Omental fat pad (tissue), 4 donors: Measurements from ENCODE around the gene PDK3. TPM values are rescaled to one million over a fixed set of nuclear protein-coding genes. Genes with fewer than 3 reads are reported as not detected.

Source experiments
- ATAC-seq: fragments of 150-250 bp; one replicate; pipeline ENCODE4 v1.9.1; 2016; ENCODE audit warnings: mild to moderate bottlenecking, moderate library complexity; ENCODE audit not compliant: low FRiP score
- DNase-seq: peaks from one replicate; pipeline ENCODE4 v3.0.0-alpha.2; 2019; ENCODE audit warnings: low spot score
- total RNA-seq, 4 donors: library from RNA; depleted of rRNA; stranded (reverse); fragments of >200 nt; gene quantifications; one replicate each; pipeline ENCODE4 v1.1.0, GENCODE V29; 2016
- TF ChIP-seq, protein P1 (sequence below), 3 donors: fragments of 450-650 bp; IDR thresholded peaks; one replicate each; pipeline ENCODE4 v1.5.1; 2016 to 2017; ENCODE audit warnings: antibody characterized with exemption in 3 of 3, mild to moderate bottlenecking in 3 of 3, moderate library complexity in 2 of 3

The PDK3 gene
- total RNA-seq, 4 donors from 2014 or later: 12.4 to 44.6 (median 16.6) TPM

DNA sequence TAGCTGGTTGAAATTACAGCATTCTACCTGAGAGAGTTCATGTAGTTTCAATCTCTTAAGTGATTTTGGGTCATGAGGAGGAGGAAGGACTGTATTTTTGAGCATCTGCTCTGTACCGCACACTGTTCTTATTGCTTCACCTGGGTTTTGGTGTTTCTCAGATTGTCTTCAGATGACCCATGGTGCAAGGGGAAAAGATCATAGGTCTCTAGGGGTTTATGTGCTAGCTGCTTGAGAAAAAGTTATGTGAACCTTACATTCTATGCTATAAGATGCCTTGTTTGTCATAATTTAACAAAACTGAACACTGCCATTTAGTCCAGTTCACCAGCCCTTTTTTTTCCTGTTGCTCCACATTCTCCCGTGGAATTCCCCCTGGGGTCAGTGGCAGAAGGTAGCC is 60.4 kb downstream of the PDK3 start:
- DNase-seq: no peak
- TF ChIP-seq, protein P1, sequence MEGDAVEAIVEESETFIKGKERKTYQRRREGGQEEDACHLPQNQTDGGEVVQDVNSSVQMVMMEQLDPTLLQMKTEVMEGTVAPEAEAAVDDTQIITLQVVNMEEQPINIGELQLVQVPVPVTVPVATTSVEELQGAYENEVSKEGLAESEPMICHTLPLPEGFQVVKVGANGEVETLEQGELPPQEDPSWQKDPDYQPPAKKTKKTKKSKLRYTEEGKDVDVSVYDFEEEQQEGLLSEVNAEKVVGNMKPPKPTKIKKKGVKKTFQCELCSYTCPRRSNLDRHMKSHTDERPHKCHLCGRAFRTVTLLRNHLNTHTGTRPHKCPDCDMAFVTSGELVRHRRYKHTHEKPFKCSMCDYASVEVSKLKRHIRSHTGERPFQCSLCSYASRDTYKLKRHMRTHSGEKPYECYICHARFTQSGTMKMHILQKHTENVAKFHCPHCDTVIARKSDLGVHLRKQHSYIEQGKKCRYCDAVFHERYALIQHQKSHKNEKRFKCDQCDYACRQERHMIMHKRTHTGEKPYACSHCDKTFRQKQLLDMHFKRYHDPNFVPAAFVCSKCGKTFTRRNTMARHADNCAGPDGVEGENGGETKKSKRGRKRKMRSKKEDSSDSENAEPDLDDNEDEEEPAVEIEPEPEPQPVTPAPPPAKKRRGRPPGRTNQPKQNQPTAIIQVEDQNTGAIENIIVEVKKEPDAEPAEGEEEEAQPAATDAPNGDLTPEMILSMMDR (IDR thresholded peaks at IDR 0.05): no peak
- no peak for ATAC-seq

DNA sequence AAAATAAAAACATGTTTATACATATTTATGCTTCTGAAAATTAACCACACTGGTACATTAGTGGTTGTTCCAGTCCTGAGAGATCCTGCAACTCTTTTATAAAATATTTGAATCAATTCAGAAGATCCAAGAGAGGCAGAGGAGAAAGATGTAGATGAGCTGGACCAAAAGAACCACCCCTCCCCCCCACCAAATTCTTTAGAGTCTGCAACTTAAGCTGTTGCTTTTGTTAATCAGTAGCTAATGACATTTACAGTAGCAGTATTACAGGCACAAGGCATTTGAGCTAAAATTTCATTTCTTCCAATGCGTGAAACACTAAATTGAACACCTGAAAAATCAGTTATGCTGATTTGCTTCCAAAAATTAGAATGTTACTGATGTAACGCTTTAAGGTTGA is 61.5 kb downstream of the PDK3 start:
- TF ChIP-seq, protein P1 (IDR thresholded peaks at IDR 0.05): no peak
- no peak for ATAC-seq

DNA sequence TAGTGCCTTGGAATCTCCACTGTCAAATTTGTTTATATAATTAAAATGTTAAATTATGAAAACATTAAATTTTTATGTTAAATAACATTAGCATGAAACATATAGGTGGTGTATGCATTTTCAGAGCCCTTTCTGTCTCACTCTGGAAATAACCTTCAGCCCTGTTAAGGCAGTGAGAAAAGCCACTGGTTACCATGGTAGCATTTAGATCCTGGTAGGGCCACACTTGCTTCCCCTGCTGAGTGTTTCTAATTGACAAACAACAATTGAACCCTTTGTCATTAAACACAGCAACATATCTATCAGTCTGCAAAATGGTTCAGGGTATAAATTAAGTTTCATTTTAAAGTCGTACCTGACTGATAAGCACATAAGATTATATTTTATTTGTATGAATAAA is 63.5 kb downstream of the PDK3 start:
- no peak for ATAC-seq
- TF ChIP-seq, protein P1 (IDR thresholded peaks at IDR 0.05): no peak
- no peak for DNase-seq

More for the DNA sequence above, 61.5 kb downstream of the PDK3 start:
- DNase-seq: no peak

DNA sequence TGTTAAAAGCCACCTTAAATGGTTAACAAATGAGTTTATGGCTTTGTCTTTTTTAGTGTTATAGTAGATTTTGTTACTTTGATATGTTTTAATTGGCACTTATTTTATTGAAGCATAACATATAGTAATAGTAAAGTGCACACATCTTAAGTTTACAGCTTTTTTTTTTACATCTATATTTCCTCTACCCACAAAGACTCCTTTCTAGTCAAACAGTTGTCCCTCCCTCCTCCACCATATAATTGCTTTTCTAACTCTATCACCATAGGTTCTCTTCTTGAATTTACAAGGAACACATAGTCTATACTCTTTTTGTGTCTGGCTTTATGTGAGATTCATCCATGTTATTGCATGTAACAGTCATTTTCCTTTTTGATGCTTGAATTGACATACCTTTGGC is 71.5 kb downstream of the PDK3 start:
- ATAC-seq: no peak
- no peak for DNase-seq
- TF ChIP-seq, protein P1 (IDR thresholded peaks at IDR 0.05): no peak

DNA sequence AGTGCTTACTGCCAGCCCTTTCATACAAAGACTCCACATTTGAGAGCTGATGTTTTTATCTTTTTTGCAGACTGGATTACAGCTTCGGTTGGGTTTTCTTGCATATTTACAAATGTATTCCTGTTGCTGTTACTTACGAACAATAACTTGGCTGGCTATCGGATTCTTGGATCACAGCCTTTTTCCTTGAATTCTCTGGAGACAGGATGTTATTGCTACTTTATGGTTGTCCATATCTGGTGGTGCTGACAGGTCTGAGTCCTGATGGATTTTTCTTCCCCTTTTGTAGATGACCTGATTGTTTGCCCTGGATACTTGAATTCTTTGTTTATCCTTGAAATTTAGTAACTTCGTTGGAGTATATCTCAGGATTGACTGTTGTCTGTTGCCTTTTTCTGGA is 77.7 kb downstream of the PDK3 start:
- TF ChIP-seq, protein P1 (IDR thresholded peaks at IDR 0.05): no peak
- ATAC-seq: no peak

DNA sequence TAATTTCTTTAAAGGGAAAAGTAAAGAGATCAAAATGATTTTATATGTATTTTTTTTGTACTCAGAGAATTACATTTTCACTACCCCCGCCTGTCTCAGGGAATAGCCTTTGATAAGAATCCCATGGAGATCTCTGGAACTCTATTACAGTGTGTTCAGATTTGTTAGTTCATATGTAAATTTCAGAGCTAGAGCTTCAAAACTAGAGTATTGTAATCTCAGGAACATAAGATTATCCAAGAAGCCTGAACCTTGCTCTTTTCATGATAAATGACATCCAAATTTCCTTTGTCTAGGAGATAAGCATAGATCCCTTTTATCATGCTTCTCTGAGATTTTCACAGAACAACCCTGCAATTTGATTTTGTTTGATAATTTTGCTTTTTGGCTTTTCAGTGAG is 82.9 kb downstream of the PDK3 start:
- ATAC-seq (no peak), DNase-seq (no peak)
- TF ChIP-seq, protein P1 (IDR thresholded peaks at IDR 0.05): no peak

More for the DNA sequence above, 77.7 kb downstream of the PDK3 start:
- DNase-seq: no peak

DNA sequence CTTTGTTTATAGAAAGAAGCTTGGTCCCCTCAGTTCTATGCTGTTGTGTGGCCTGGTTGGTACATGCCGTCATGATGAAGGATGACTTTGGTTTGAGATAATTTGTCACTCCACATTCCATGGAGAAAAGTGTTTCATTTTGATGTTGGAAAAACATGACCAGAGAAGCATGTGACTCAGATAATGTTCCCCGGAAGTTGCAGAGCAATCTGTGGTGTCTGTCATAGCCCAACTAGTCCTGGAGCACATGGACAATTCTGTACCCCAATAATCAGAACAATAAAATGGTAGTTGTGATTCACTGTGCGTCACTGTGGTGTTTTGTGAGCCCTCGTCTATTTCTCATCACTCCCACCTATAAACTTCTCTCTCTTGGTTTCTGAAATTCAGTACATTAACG is 85.1 kb downstream of the PDK3 start:
- ATAC-seq (no peak), DNase-seq (no peak)
- TF ChIP-seq, protein P1 (IDR thresholded peaks at IDR 0.05): no peak
